OCI-LY3 (cell line): ENCODE measurements around the gene EHD1.

Experiments used
- CTCF ChIP-seq: fragments of 200-600, 300-600 bp; sonication (generic); IDR thresholded peaks from 2 replicates; pipeline ENCODE4 v1.5.1; 2014; ENCODE audit warnings: antibody characterized with exemption, low read length, low read depth
- EZH2phosphoT487 ChIP-seq: fragments of 200-600 bp; shearing (Covaris generic); IDR thresholded peaks from 2 replicates; pipeline ENCODE4 v1.6.1; 2018; ENCODE audit warnings: antibody characterized with exemption, mixed run types, low read depth

GRCh38 chr11:64910451-64911093 is 32.2 kb upstream of the EHD1 start:
- TF ChIP-seq CTCF: no peak
- no peak for TF ChIP-seq EZH2phosphoT487
